HepG2 (cell line): Measurements from ENCODE around the gene ADAMTS17. TPM values are rescaled to one million over a fixed set of nuclear protein-coding genes. Genes with fewer than 3 reads are reported as not detected.

Experiments
- ATAC-seq: fragments of 200-7000 bp; cut with Tn5 transposase; 3 replicates; pipeline ENCODE4 v1.9.1; 2020; ENCODE audit warnings: mild to moderate bottlenecking, moderate library complexity
- BruUV-seq: library from RNA; stranded (reverse); fragments of 400-500 nt; replicated peaks from 2 replicates; lab custom pipeline; 2021; lab: Mats Ljungman, UMichigan
- CTCF ChIA-PET: fragments of 300-600 bp; formaldehyde crosslinking; extraction: SDS; loops from one replicate; lab custom pipeline; 2021; ENCODE audit warnings: low total read pairs, inconsistent platforms, low intra/inter-chr PET ratio; lab: Yijun Ruan, JAX
- POLR2A ChIA-PET: fragments of 350-600 bp; sonication (Branson Sonifier 250); formaldehyde crosslinking; loops from one replicate; lab custom pipeline; 2020; ENCODE audit warnings: antibody characterized with exemption, inconsistent platforms; lab: Yijun Ruan, JAX
- DNase-seq: peaks from one replicate; pipeline ENCODE4 v3.0.0-alpha.2; 2015; ENCODE audit warnings: low spot score
- FAIRE-seq: peaks from 3 replicates; lab custom pipeline; 2011; peaks lifted over from hg19 to GRCh38; lab: Jason Lieb, UNC
- H2AFZ ChIP-seq: one replicate; pipeline ENCODE4 v1.6.1; 2011; ENCODE audit warnings: low read length, inconsistent platforms
- H3K27ac ChIP-seq: fragments of 300-600 bp; 3 replicates; pipeline ENCODE4 v1.8.0; 2011; ENCODE audit warnings: mixed run types, mild to moderate bottlenecking, mixed read lengths, low read length, inconsistent platforms; ENCODE audit not compliant: insufficient read depth; ENCODE audit errors: extremely low read length
- H3K27me3 ChIP-seq, 2 experiments: fragments of 200-600 bp in 1 of 2; 2 replicates in 1 of 2; 3 replicates in 1 of 2; pipeline versions ENCODE4 v1.6.0 to v1.8.0; 2011; ENCODE audit warnings: low read length in 2 of 2, mild to moderate bottlenecking in 2 of 2, moderate library complexity in 2 of 2, inconsistent platforms in 1 of 2; ENCODE audit not compliant: insufficient read depth in 2 of 2, control insufficient read depth in 1 of 2
- H3K36me3 ChIP-seq, 2 experiments: fragments of 200-600 bp in 1 of 2; replicated peaks in 1 of 2; 2 replicates in 1 of 2; 3 replicates in 1 of 2; pipeline versions ENCODE4 v1.5.1 to v1.8.0; 2011; ENCODE audit warnings: low read length in 2 of 2, inconsistent platforms in 1 of 2; ENCODE audit not compliant: insufficient read depth in 2 of 2, control insufficient read depth in 1 of 2
- H3K4me1 ChIP-seq: 2 replicates; pipeline ENCODE4 v1.5.1; 2012; ENCODE audit warnings: low read length, inconsistent platforms; ENCODE audit not compliant: insufficient read depth
- H3K4me2 ChIP-seq: 2 replicates; pipeline ENCODE4 v1.6.0; 2011; ENCODE audit warnings: low read depth, low read length, inconsistent platforms
- H3K4me3 ChIP-seq, 3 experiments: fragments of 200-600 bp in 1 of 3; sonication (generic), shearing (Covaris generic) in 1 of 3; replicated peaks in 1 of 3; 2 replicates each; pipeline ENCODE4 v1.5.1; 2011 to 2016; ENCODE audit warnings: low read length in 3 of 3, inconsistent platforms in 2 of 3, low read depth in 2 of 3, mild to moderate bottlenecking in 2 of 3, control low read depth in 1 of 3, mixed read lengths in 1 of 3; ENCODE audit not compliant: insufficient read depth in 1 of 3
- H3K79me2 ChIP-seq: one replicate; pipeline ENCODE4 v1.6.1; 2011; ENCODE audit warnings: low read length, inconsistent platforms; ENCODE audit not compliant: insufficient read depth
- H3K9ac ChIP-seq: 2 replicates; pipeline ENCODE4 v1.6.0; 2011; ENCODE audit warnings: mild to moderate bottlenecking, low read depth, low read length, inconsistent platforms; ENCODE audit not compliant: insufficient read depth
- H3K9me3 ChIP-seq: 2 replicates; pipeline ENCODE4 v1.5.1; 2012; ENCODE audit warnings: mild to moderate bottlenecking, low read length
- H4K20me1 ChIP-seq: 2 replicates; pipeline ENCODE4 v1.6.0; 2011; ENCODE audit warnings: inconsistent platforms, mild to moderate bottlenecking, low read length, moderate library complexity; ENCODE audit not compliant: insufficient read depth
- AHR ChIP-seq: IDR thresholded peaks from 2 replicates; pipeline ENCODE4 v1.6.1; 2018; ENCODE audit warnings: missing genetic modification reagents, missing compliant biosample characterization
- GLMP ChIP-seq: sonication (generic); formaldehyde crosslinking; IDR thresholded peaks from 2 replicates; pipeline ENCODE4 v1.9.0; 2021; ENCODE audit warnings: missing genetic modification reagents, mild to moderate bottlenecking, borderline replicate concordance
- HIC2 ChIP-seq: sonication (generic); formaldehyde crosslinking; IDR thresholded peaks from 2 replicates; pipeline ENCODE4 v1.9.0; 2022; ENCODE audit warnings: low read depth, missing genetic modification reagents
- IRF9 ChIP-seq: sonication (generic); formaldehyde crosslinking; IDR thresholded peaks from 2 replicates; pipeline ENCODE4 v1.8.0; 2022; ENCODE audit warnings: missing genetic modification reagents, mild to moderate bottlenecking, borderline replicate concordance
- MZF1 ChIP-seq: sonication (generic); formaldehyde crosslinking; IDR thresholded peaks from 2 replicates; pipeline ENCODE4 v1.8.1; 2023; ENCODE audit warnings: mild to moderate bottlenecking, missing genetic modification reagents, borderline replicate concordance
- TBP ChIP-seq: sonication (generic); formaldehyde crosslinking; IDR thresholded peaks from 2 replicates; pipeline ENCODE4 v1.5.0; 2020; ENCODE audit warnings: missing genetic modification reagents
- ZBTB33 ChIP-seq: sonication (generic); formaldehyde crosslinking; IDR thresholded peaks from 2 replicates; pipeline ENCODE4 v1.4.0; 2020; ENCODE audit warnings: missing genetic modification reagents
- ZNF121 ChIP-seq: sonication (generic); formaldehyde crosslinking; IDR thresholded peaks from 2 replicates; pipeline ENCODE4 v1.5.0; 2020; ENCODE audit warnings: mild to moderate bottlenecking, missing genetic modification reagents
- ZNF235 ChIP-seq: sonication (generic); formaldehyde crosslinking; IDR thresholded peaks from 2 replicates; pipeline ENCODE4 v1.8.1; 2023; ENCODE audit warnings: mild to moderate bottlenecking, missing genetic modification reagents, borderline replicate concordance
- ZNF296 ChIP-seq: sonication (generic); formaldehyde crosslinking; conservative IDR thresholded peaks from 2 replicates; pipeline ENCODE4 v1.5.0; 2020; ENCODE audit warnings: mild to moderate bottlenecking, missing genetic modification reagents
- ZNF362 ChIP-seq: sonication (generic); formaldehyde crosslinking; IDR thresholded peaks from 2 replicates; pipeline ENCODE4 v1.4.0; 2020; ENCODE audit warnings: missing genetic modification reagents, mild to moderate bottlenecking, borderline replicate concordance
- ZNF530 ChIP-seq: sonication (generic); formaldehyde crosslinking; IDR thresholded peaks from 2 replicates; pipeline ENCODE4 v1.5.0; 2020; ENCODE audit warnings: low read depth, mild to moderate bottlenecking, missing genetic modification reagents
- ZNF598 ChIP-seq: sonication (generic); formaldehyde crosslinking; IDR thresholded peaks from 2 replicates; pipeline ENCODE4 v1.5.1; 2020; ENCODE audit warnings: mild to moderate bottlenecking, missing genetic modification reagents, borderline replicate concordance
- ZZZ3 ChIP-seq: sonication (generic); formaldehyde crosslinking; IDR thresholded peaks from 2 replicates; pipeline ENCODE4 v1.4.0; 2020; ENCODE audit warnings: missing genetic modification reagents, mild to moderate bottlenecking, borderline replicate concordance
- WGBS: methylation state at CpG from one replicate; pipeline ENCODE4 v1.1.6; 2017; ENCODE audit warnings: low lambda C conversion rate; 5-methylcytosine and 5-hydroxymethylcytosine counted together
- in situ Hi-C: cut with HindIII; loops from 2 replicates; pipeline ENCODE4 v1.10.0; 2017; ENCODE audit warnings: low pct_unique_long_range_greater_than_20kb; ENCODE audit not compliant: extremely low pct_ligation_motif_present
- intact Hi-C: fragments of 100-400 bp; cut with micrococcal nuclease; formaldehyde crosslinking; loops from one replicate; pipeline ENCODE4 v1.10.0; 2022; ENCODE audit not compliant: unreplicated experiment
- polyA plus RNA-seq, 8 experiments: library from polyadenylated mRNA; depleted of rRNA in 3 of 8; stranded (reverse) in 7 of 8; unstranded in 1 of 8; fragments of >200 nt; fragmentation: Illumina TruSeq in 4 of 8; extraction: Trizol in 4 of 8; gene quantifications; 2 replicates each; pipeline versions ENCODE4 v1.2.1 to v1.2.3, GENCODE V29; 2011 to 2016; ENCODE audit warnings: low read depth in 4 of 8, missing spikeins in 1 of 8, mixed read lengths in 1 of 8; ENCODE audit not compliant: insufficient read depth in 1 of 8
- total RNA-seq, 5 experiments: library from RNA; depleted of rRNA; stranded (reverse); fragments of >200 nt; fragmentation: Illumina TruSeq; extraction: Trizol; gene quantifications; 2 replicates each; pipeline ENCODE4 v1.2.3, GENCODE V29; 2016; ENCODE audit warnings: low read depth in 1 of 5

Gene ADAMTS17
- total and polyA plus RNA-seq, 2 of the 13 experiments (the other 11 are each of a cell fraction or from before 2014, with no cell fraction given), result 0.02 to 0.04 TPM

GRCh38 chr15:100030586-100031229 lies 311.1 kb downstream of the ADAMTS17 start (continued):
- TF ChIP-seq ZNF121 (CRISPR knock-in tag) (no peak), ZNF296 (CRISPR knock-in tag) (no peak)
- TF ChIP-seq, all 625 proteins: peak for 0

- ChIA-PET CTCF (no interaction called here), POLR2A (no interaction called here)
- H3K27ac ChIP-seq, result no peak overlapping the region
- ATAC-seq (no peak), FAIRE-seq (no peak), DNase-seq (no peak)
- BruUV-seq, result no TSS peak
- no peak overlapping the region for H2AFZ ChIP-seq
- H3K4me1 ChIP-seq, result no peaks in the 10 kb centered on the region
- H3K4me2 ChIP-seq, result no peak overlapping the region
- H3K79me2 ChIP-seq, result no peaks in the 10 kb centered on the region
- H3K4me3 ChIP-seq, result no peak overlapping the region
- in situ Hi-C loops (no loop called here), intact Hi-C loops (no loop called here)
- H3K27me3 ChIP-seq, result peaks cover 0 to 2% of the 10 kb centered on the region in 2 experiments; a peak in 3 of 5 replicates
- no peaks in the 10 kb centered on the region for H4K20me1 ChIP-seq
- no peaks in the 10 kb centered on the region for H3K36me3 ChIP-seq
- peaks cover 12% of the 10 kb centered on the region for H3K9me3 ChIP-seq
- no peak overlapping the region for H3K9ac ChIP-seq
- 23% methylated on average over 9 of the region's 9 CpGs for WGBS
- TF ChIP-seq TBP (CRISPR knock-in tag) (no peak), AHR (no peak), ZNF362 (CRISPR knock-in tag) (no peak), IRF9 (CRISPR knock-in tag) (no peak), ZNF235 (no peak), ZBTB33 (CRISPR knock-in tag) (no peak), HIC2 (CRISPR knock-in tag) (no peak), ZZZ3 (CRISPR knock-in tag) (no peak), ZNF598 (CRISPR knock-in tag) (no peak), GLMP (CRISPR knock-in tag) (no peak), ZNF530 (CRISPR knock-in tag) (no peak), MZF1 (CRISPR knock-in tag) (no peak)
Measured at GRCh38 chr15:100029868-100030479, 311.8 kb downstream of the ADAMTS17 start.
